MCF 10A (cell line): ENCODE measurements around the gene ASPG. TPM values are rescaled to one million over a fixed set of nuclear protein-coding genes. Genes with fewer than 3 reads are reported as not detected.

Experiments used
- BruUV-seq: library from RNA; stranded (reverse); fragments of 400-500 nt; replicated peaks from 2 replicates; lab custom pipeline; 2021; lab: Mats Ljungman, UMichigan
- CTCF ChIA-PET: fragments of 300-600 bp; sonication (Branson Sonifier 250); formaldehyde crosslinking; extraction: SDS; loops from one replicate; lab custom pipeline; 2021; ENCODE audit warnings: antibody characterized with exemption, inconsistent platforms; lab: Yijun Ruan, JAX
- POLR2A ChIA-PET: fragments of 300-600, 350-650 bp; sonication (Branson Sonifier 250); formaldehyde crosslinking; extraction: SDS; loops from one replicate; lab custom pipeline; 2020; ENCODE audit warnings: antibody characterized with exemption, inconsistent platforms; lab: Yijun Ruan, JAX
- DNase-seq: peaks from one replicate; pipeline ENCODE4 v3.0.0-alpha.2; 2018; ENCODE audit not compliant: unreplicated experiment
- H3K27ac Mint-ChIP-seq: one replicate; pipeline ENCODE4 v1.8.0; 2022; ENCODE audit warnings: mild to moderate bottlenecking, low read depth, mixed read lengths; ENCODE audit not compliant: unreplicated experiment
- H3K27me3 Mint-ChIP-seq: one replicate; pipeline ENCODE4 v1.8.0; 2022; ENCODE audit warnings: mixed read lengths; ENCODE audit not compliant: insufficient read depth, unreplicated experiment
- H3K36me3 Mint-ChIP-seq: one replicate; pipeline ENCODE4 v1.8.0; 2022; ENCODE audit warnings: mild to moderate bottlenecking, moderate library complexity, mixed read lengths; ENCODE audit not compliant: insufficient read depth, unreplicated experiment
- H3K4me1 Mint-ChIP-seq: one replicate; pipeline ENCODE4 v1.8.0; 2022; ENCODE audit warnings: mixed read lengths; ENCODE audit not compliant: insufficient read depth, unreplicated experiment
- H3K4me3 Mint-ChIP-seq: one replicate; pipeline ENCODE4 v1.8.0; 2022; ENCODE audit warnings: mild to moderate bottlenecking, moderate library complexity, mixed read lengths; ENCODE audit not compliant: unreplicated experiment
- H3K9me3 Mint-ChIP-seq: one replicate; pipeline ENCODE4 v1.8.0; 2022; ENCODE audit warnings: mixed read lengths; ENCODE audit not compliant: unreplicated experiment
- intact Hi-C: fragments of 100-400 bp; cut with micrococcal nuclease; formaldehyde crosslinking; loops from 2 replicates; pipeline ENCODE4 v1.14.1; 2022
- total RNA-seq: library from RNA; stranded (reverse); gene quantifications from 2 replicates; pipeline ENCODE4 v1.2.3, GENCODE V29; 2022
- TF ChIP-seq, protein P1 (sequence below): fragments of 200-600 bp; IDR thresholded peaks from one replicate; pipeline ENCODE4 v1.8.0; 2022; ENCODE audit warnings: antibody characterized with exemption, mild to moderate bottlenecking; ENCODE audit not compliant: unreplicated experiment

Gene ASPG
- total RNA-seq, 1 experiment from 2014 or later, result 0.12 TPM

DNA sequence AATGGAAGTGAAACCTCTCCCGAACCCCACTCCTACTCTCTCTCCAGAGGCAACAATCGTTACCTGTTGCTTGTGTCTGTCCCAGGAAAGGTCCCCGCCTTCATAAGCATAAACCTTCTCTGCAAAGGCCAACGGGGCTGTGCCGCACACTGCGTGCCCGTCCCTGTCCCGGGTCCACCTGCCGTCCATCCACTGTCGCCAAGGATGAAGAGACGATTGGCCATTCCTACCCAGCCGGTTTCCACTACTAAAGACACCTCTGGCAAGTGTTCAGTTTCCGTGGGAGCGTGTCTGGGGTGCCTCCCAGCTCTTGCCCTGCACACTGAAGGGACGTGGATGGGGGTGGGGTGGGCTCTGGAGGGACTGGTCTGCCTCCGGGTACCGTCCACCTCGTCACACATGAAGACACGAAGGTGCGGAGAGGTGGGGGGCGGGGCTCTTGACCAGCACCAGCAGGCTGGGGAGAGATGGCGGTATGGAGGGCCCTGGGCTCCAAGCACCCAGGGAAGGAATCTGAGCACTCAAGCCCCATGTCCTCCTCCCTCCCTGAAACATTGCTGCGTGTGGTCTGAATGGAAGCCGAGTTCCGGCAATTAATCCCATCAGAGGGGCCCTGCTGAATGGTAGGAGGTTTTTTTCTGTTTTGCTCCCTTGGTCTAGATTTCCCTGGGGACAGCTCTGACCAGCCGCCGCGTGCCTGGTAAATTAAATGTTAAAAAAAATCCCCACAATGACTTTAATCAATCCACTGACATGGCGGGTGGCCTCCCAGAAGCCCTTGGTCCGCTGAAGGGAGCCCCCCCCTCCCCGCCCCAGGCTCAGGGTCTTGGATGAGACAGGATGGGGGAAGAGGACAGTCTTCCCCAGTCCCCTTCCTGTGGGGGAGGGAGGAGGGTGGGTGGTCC, 48.8 kb downstream of the ASPG start:
- Mint-ChIP-seq H3K27ac (no peak overlapping the region), H3K4me1 (no peaks in the 10 kb centered on the region), H3K36me3 (no peaks in the 10 kb centered on the region), H3K9me3 (peaks cover 9% of the 10 kb centered on the region), H3K27me3 (peaks cover 66% of the 10 kb centered on the region), H3K4me3 (no peak overlapping the region)
- CTCF ChIA-PET, result interaction anchor here (0.6 to 9.7 kb wide), 6 partner anchors 56 to 719 kb away, joined by 3 to 156 read pairs (median 4); no protein-coding TSS in a partner anchor
- TF ChIP-seq, protein P1, sequence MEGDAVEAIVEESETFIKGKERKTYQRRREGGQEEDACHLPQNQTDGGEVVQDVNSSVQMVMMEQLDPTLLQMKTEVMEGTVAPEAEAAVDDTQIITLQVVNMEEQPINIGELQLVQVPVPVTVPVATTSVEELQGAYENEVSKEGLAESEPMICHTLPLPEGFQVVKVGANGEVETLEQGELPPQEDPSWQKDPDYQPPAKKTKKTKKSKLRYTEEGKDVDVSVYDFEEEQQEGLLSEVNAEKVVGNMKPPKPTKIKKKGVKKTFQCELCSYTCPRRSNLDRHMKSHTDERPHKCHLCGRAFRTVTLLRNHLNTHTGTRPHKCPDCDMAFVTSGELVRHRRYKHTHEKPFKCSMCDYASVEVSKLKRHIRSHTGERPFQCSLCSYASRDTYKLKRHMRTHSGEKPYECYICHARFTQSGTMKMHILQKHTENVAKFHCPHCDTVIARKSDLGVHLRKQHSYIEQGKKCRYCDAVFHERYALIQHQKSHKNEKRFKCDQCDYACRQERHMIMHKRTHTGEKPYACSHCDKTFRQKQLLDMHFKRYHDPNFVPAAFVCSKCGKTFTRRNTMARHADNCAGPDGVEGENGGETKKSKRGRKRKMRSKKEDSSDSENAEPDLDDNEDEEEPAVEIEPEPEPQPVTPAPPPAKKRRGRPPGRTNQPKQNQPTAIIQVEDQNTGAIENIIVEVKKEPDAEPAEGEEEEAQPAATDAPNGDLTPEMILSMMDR, result no peak
- no peak for DNase-seq
- POLR2A ChIA-PET, result no interaction called here
- BruUV-seq, result no TSS peak
- intact Hi-C loops, result no loop called here

DNA sequence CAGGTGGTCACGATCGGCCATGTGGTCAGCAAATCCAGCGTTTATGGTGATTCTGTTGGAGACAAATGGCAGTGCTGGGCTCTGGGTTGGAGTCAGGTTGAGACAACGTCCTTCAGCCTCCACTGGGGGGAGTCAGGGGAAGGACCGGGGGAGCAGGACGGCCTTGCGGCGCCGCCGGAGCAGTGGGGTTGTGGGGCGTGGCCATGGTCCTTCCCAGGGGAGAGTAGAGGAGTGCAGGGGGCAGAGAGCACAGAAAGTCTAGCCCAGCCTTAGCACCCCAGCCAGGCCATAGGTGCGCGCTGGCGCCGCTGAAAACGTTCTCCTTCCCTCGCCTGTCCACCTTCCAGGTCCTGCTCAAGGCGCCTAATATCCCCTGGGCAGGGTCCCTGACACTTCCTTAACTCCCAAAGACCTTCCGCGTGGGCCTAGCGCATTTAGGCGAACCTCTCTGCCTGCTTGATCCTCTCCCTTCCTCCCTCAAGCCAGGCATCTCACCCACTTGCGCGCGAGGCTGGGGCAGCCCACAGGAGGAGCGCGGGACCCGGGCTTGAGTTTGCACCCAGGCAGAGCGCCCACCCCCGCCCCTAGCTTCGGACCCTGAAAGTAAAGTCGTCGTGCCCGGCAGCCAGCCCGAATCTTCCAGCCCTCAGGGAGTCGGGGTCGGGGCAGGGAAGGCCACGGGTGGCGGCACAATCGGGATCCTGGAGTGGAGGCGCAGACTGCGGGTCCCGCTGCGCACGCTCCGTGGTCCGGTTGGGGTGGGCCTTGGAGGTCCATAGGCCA, 49.8 kb downstream of the ASPG start:
- DNase-seq, result no peak
- POLR2A ChIA-PET, result no interaction called here
- no peak overlapping the region for H3K27ac Mint-ChIP-seq

DNA sequence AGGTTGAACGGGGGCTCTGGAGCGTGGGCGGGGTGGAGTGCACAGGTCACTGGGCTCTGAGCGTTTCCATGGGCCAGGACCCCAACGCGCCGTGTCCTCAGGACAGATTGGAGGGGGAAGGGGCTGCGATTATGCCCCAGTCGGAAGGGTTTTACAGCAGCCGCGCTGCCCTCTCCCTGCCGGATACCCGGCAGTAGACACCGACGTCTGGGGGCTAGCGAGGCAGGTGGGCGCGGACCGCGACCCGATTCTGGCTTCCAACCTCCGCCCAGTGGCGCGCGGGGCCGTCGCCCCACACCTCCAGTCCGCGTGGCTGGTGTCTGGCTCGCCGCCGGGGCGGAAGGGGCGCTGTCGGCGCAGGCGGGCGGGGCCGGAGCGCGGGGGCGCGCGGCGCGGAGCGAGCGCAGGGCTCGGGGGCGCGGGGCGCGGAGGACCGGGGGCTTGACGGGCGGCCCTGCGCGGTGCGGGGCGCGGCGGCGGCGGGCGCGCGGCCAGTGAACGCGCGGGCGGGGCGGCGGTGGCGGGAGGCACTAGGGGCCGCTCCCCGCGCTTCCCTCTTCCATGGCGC, 50.5 kb downstream of the ASPG start:
- no TSS peak for BruUV-seq
- H3K27ac Mint-ChIP-seq, result no peak overlapping the region
- peaks cover 61% of the 10 kb centered on the region for H3K27me3 Mint-ChIP-seq
- no peaks in the 10 kb centered on the region for H3K9me3 Mint-ChIP-seq
- ChIA-PET CTCF (no interaction called here), POLR2A (no interaction called here)
- no peaks in the 10 kb centered on the region for H3K36me3 Mint-ChIP-seq
- H3K4me1 Mint-ChIP-seq, result no peaks in the 10 kb centered on the region
- DNase-seq, result no peak
- TF ChIP-seq, protein P1, result no peak
- no peak overlapping the region for H3K4me3 Mint-ChIP-seq
- intact Hi-C loops, result no loop called here

More for the DNA sequence above, 49.8 kb downstream of the ASPG start:
- no peaks in the 10 kb centered on the region for H3K4me1 Mint-ChIP-seq
- TF ChIP-seq, protein P1, result no peak
- H3K9me3 Mint-ChIP-seq, result no peaks in the 10 kb centered on the region
- H3K27me3 Mint-ChIP-seq, result peaks cover 66% of the 10 kb centered on the region
- no TSS peak for BruUV-seq
- intact Hi-C loops, result no loop called here
- no peaks in the 10 kb centered on the region for H3K36me3 Mint-ChIP-seq
- no peak overlapping the region for H3K4me3 Mint-ChIP-seq
- CTCF ChIA-PET, result interaction anchor here (0.6 to 9.7 kb wide), 4 partner anchors 57 to 718 kb away, joined by 3 to 156 read pairs (median 4); no protein-coding TSS in a partner anchor
